Hepatocyte (in vitro differentiated cells): ENCODE measurements around the gene P2RY1. TPM values are rescaled to one million over a fixed set of nuclear protein-coding genes. Genes with fewer than 3 reads are reported as not detected.

Experiments used
- DNase-seq: peaks from one replicate; pipeline ENCODE4 v3.0.0-alpha.2; 2016; ENCODE audit warnings: low spot score
- H2AFZ ChIP-seq: fragments of 200-600 bp; sonication (generic); 2 replicates; pipeline ENCODE4 v1.6.0; 2016; ENCODE audit warnings: antibody characterized with exemption, mild to moderate bottlenecking
- H3K27ac ChIP-seq: fragments of 200-600 bp; sonication (generic); 2 replicates; pipeline ENCODE4 v1.5.1; 2016; ENCODE audit warnings: mild to moderate bottlenecking
- H3K27me3 ChIP-seq: fragments of 200-600 bp; sonication (generic); 2 replicates; pipeline ENCODE4 v1.6.1; 2016
- H3K36me3 ChIP-seq: fragments of 200-600 bp; sonication (generic); replicated peaks from 2 replicates; pipeline ENCODE4 v1.5.1; 2016; ENCODE audit warnings: low read depth; ENCODE audit not compliant: insufficient read depth
- H3K4me1 ChIP-seq: fragments of 200-600 bp; sonication (generic); 2 replicates; pipeline ENCODE4 v1.5.1; 2016; ENCODE audit warnings: mild to moderate bottlenecking, moderate library complexity; ENCODE audit not compliant: insufficient read depth
- H3K4me2 ChIP-seq: fragments of 200-600 bp; sonication (generic); 2 replicates; pipeline ENCODE4 v1.6.0; 2016
- H3K4me3 ChIP-seq: fragments of 200-600 bp; sonication (generic); 2 replicates; pipeline ENCODE4 v1.5.1; 2016; ENCODE audit warnings: mild to moderate bottlenecking
- H3K79me2 ChIP-seq: fragments of 200-600 bp; sonication (generic); 2 replicates; pipeline ENCODE4 v1.6.0; 2017; ENCODE audit warnings: mild to moderate bottlenecking
- H3K9me2 ChIP-seq: fragments of 200-600 bp; sonication (generic); replicated peaks from 2 replicates; pipeline ENCODE4 v1.6.0; 2017; ENCODE audit warnings: mild to moderate bottlenecking; ENCODE audit not compliant: insufficient read depth
- H3K9me3 ChIP-seq: fragments of 200-600 bp; sonication (generic); 2 replicates; pipeline ENCODE4 v1.5.1; 2016; ENCODE audit warnings: low read depth, mild to moderate bottlenecking
- H4K20me1 ChIP-seq: fragments of 200-600 bp; sonication (generic); 2 replicates; pipeline ENCODE4 v1.6.0; 2016; ENCODE audit warnings: mild to moderate bottlenecking; ENCODE audit not compliant: insufficient read depth, poor library complexity, severe bottlenecking
- EZH2 ChIP-seq: fragments of 200-600 bp; sonication (generic); IDR thresholded peaks from 2 replicates; pipeline ENCODE4 v1.6.1; 2016; ENCODE audit warnings: antibody characterized with exemption, mild to moderate bottlenecking, borderline replicate concordance
- EZH2phosphoT487 ChIP-seq: fragments of 200-600 bp; sonication (generic); IDR thresholded peaks from one replicate; pipeline ENCODE4 v1.6.1; 2018; ENCODE audit warnings: antibody characterized with exemption, mild to moderate bottlenecking, low read depth, moderate library complexity; ENCODE audit not compliant: unreplicated experiment, severe bottlenecking
- WGBS: methylation state at CpG from one replicate; pipeline ENCODE4 v1.1.6; 2016; ENCODE audit warnings: low lambda C conversion rate; ENCODE audit errors: missing lambda C conversion rate; 5-methylcytosine and 5-hydroxymethylcytosine counted together
- polyA plus RNA-seq: library from polyadenylated mRNA; unstranded; fragments of >200 nt; fragmentation: Nextera tagmentation; extraction: Ambion mirVana; gene quantifications from 2 replicates; pipeline ENCODE4 v1.2.1, GENCODE V29; 2016
- total RNA-seq: library from RNA; depleted of rRNA; stranded (reverse); fragments of >200 nt; gene quantifications from 2 replicates; pipeline ENCODE4 v1.2.3, GENCODE V29; 2014
- TF ChIP-seq, protein P1 (sequence below): fragments of 200-600 bp; sonication (generic); IDR thresholded peaks from 2 replicates; pipeline ENCODE4 v1.5.1; 2016; ENCODE audit warnings: antibody characterized with exemption, mild to moderate bottlenecking; ENCODE audit not compliant: poor library complexity

Gene P2RY1
- total and polyA plus RNA-seq, 2 experiments from 2014 or later: 3.3 to 14.0 TPM

DNA sequence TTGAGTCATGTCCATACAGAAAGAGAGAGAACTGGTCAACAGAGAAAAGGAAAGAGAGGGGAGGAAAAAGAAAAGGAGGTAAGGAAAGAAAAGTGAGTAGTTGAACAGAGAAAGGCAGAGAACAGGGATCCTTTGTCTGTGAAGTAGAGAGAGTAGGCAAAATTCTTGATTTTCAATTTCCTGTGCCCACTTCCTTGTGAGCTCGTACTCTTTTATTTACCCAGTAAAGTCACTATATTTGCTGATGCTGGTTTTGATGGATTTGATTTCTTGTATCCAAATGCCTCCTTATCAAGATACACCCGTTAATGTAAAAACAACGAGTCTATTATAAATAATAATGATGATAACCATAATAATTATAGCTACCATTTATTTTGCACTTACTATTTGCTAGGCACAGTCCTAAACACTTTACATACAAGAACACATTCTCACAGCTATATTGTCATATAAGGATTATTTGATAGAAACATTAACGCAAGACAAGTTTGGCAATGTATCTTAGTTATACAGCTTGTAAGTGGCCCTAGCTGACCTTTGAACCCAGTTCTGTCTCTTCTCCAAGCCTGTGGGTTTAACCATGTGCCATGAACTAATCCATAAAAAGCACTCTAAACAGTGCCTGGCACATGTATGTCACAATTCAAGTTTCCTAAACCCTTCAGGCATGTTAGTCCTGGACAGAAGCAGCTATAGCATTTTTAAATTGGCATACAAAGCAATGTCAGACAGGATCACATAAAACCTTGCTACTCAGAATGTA is 6.7 kb upstream of the P2RY1 start:
- Histone ChIP-seq H3K36me3 (no peaks in the 10 kb centered on the region), H3K79me2 (no peaks in the 10 kb centered on the region), H4K20me1 (no peaks in the 10 kb centered on the region), H3K4me3 (no peak overlapping the region), H3K27me3 (no peaks in the 10 kb centered on the region), H3K9me3 (no peaks in the 10 kb centered on the region), H3K27ac (no peak overlapping the region), H2AFZ (no peak overlapping the region), H3K4me2 (no peak overlapping the region), H3K4me1 (peaks cover 24% of the 10 kb centered on the region), H3K9me2 (no peaks in the 10 kb centered on the region)
- TF ChIP-seq EZH2 (no peak), EZH2phosphoT487 (no peak)
- 74% methylated on average over 4 of the region's 4 CpGs for WGBS
- DNase-seq: no peak

DNA sequence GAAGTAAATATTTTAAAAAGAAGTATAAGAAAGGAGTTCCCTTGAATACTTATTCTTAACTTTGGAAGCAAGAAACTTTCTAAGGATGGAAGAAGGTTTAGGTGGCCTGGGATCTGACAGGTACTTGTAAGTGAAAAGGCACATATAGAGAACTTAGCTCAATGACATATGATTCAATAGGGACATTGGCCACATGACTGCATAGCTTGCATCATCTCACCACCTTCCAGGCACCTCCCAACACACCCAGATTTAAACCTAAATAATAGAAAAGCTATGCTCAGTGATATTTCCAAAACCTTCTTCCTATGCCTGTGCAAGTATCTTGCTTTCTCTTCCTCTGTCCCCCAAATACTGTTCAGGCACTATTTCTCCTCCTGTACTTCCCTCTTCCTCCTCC is 4.7 kb upstream of the P2RY1 start:
- H3K4me3 ChIP-seq: no peak overlapping the region
- no peak overlapping the region for H3K4me2 ChIP-seq
- DNase-seq: no peak
- TF ChIP-seq, protein P1, sequence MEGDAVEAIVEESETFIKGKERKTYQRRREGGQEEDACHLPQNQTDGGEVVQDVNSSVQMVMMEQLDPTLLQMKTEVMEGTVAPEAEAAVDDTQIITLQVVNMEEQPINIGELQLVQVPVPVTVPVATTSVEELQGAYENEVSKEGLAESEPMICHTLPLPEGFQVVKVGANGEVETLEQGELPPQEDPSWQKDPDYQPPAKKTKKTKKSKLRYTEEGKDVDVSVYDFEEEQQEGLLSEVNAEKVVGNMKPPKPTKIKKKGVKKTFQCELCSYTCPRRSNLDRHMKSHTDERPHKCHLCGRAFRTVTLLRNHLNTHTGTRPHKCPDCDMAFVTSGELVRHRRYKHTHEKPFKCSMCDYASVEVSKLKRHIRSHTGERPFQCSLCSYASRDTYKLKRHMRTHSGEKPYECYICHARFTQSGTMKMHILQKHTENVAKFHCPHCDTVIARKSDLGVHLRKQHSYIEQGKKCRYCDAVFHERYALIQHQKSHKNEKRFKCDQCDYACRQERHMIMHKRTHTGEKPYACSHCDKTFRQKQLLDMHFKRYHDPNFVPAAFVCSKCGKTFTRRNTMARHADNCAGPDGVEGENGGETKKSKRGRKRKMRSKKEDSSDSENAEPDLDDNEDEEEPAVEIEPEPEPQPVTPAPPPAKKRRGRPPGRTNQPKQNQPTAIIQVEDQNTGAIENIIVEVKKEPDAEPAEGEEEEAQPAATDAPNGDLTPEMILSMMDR: no peak
- TF ChIP-seq EZH2phosphoT487 (no peak), EZH2 (no peak)
- no peak overlapping the region for H3K27ac ChIP-seq
- H3K4me1 ChIP-seq: peaks cover 11% of the 10 kb centered on the region
- no peaks in the 10 kb centered on the region for H3K9me3 ChIP-seq
- no peaks in the 10 kb centered on the region for H4K20me1 ChIP-seq
- no peaks in the 10 kb centered on the region for H3K79me2 ChIP-seq
- H3K36me3 ChIP-seq: no peaks in the 10 kb centered on the region
- no peaks in the 10 kb centered on the region for H3K27me3 ChIP-seq
- no peak overlapping the region for H2AFZ ChIP-seq
- H3K9me2 ChIP-seq: no peaks in the 10 kb centered on the region

DNA sequence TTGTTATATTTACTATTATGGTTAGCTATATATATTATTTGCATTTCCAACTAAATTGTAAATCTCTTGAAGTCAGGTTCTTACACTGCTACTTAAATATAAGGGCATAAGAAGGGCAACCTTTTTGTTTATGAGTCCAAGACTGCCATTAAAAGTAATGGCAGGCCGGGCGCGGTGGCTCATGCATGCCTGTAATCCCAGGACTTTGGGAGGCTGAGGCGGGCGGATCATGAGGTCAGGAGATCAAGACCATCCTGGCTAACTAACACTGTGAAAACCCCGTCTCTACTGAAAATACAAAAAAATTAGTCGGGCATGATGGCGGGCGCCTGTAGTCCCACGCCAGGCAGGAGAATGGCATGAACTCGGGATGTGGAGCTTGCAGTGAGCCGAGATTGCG is 2.9 kb upstream of the P2RY1 start:
- WGBS: 100% methylated on average over 13 of the region's 13 CpGs
- H3K9me2 ChIP-seq: no peaks in the 10 kb centered on the region
- H3K27ac ChIP-seq: no peak overlapping the region
- H3K79me2 ChIP-seq: peaks cover 12% of the 10 kb centered on the region
- H3K9me3 ChIP-seq: no peaks in the 10 kb centered on the region
- H3K4me1 ChIP-seq: peaks cover 11% of the 10 kb centered on the region
- no peak overlapping the region for H3K4me2 ChIP-seq
- TF ChIP-seq, protein P1: no peak
- TF ChIP-seq EZH2phosphoT487: no peak
- no peak for TF ChIP-seq EZH2
- H2AFZ ChIP-seq: no peak overlapping the region
- no peak overlapping the region for H3K4me3 ChIP-seq
- H4K20me1 ChIP-seq: no peaks in the 10 kb centered on the region
- no peaks in the 10 kb centered on the region for H3K36me3 ChIP-seq
- H3K27me3 ChIP-seq: peaks cover 3% of the 10 kb centered on the region
- no peak for DNase-seq

DNA sequence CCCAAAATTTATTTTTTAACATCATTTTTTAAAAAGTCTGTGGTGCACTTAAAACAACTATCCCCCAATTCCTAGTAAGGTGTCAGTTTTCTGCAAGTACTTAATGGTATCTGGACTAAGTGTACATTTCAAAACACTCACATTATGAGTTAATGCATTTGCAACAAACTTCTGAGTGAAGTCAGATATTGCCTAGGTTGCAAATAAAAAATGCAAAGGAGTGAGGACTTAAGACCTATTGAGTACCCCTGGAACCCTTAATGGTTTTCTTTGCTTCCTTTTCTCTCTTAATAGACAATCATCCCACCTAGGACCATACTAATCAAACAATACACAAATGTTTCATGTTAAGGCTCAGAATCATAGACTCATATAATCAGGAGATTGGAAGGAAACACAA is 1.8 kb upstream of the P2RY1 start:
- TF ChIP-seq EZH2 (no peak), EZH2phosphoT487 (no peak)
- TF ChIP-seq, protein P1: no peak
- Histone ChIP-seq H3K4me1 (peaks cover 9% of the 10 kb centered on the region), H4K20me1 (no peaks in the 10 kb centered on the region), H3K36me3 (no peaks in the 10 kb centered on the region), H3K9me3 (no peaks in the 10 kb centered on the region), H3K27ac (no peak overlapping the region), H3K4me2 (no peak overlapping the region), H3K9me2 (no peaks in the 10 kb centered on the region), H3K4me3 (no peak overlapping the region), H2AFZ (no peak overlapping the region), H3K27me3 (peaks cover 3% of the 10 kb centered on the region), H3K79me2 (peaks cover 21% of the 10 kb centered on the region)
- DNase-seq: no peak
